HCT116 (cell line): ENCODE measurements around the gene MICAL3.

Source experiments
- CTCF ChIP-seq, 3 experiments: fragments of 200-600 bp in 1 of 3; sonication (generic) in 1 of 3; IDR thresholded peaks in 2 of 3; conservative IDR thresholded peaks in 1 of 3; 2 replicates each; pipeline ENCODE4 v1.5.1; 2012 to 2017; ENCODE audit warnings: low read depth in 2 of 3, low read length in 2 of 3, antibody characterized with exemption in 1 of 3, borderline replicate concordance in 1 of 3, control low read depth in 1 of 3, mild to moderate bottlenecking in 1 of 3, mixed read lengths in 1 of 3, mixed run types in 1 of 3, moderate library complexity in 1 of 3; ENCODE audit not compliant: insufficient read depth in 1 of 3
- EGR1 ChIP-seq: IDR thresholded peaks from 2 replicates; pipeline ENCODE4 v1.6.1; 2012; ENCODE audit warnings: low read depth
- EZH2 ChIP-seq: fragments of 200-600 bp; sonication (generic); IDR thresholded peaks from 2 replicates; pipeline ENCODE4 v1.6.1; 2017; ENCODE audit warnings: antibody characterized with exemption, mixed run types
- EZH2phosphoT487 ChIP-seq: fragments of 200-600 bp; IDR thresholded peaks from 2 replicates; pipeline ENCODE4 v1.6.1; 2018; ENCODE audit warnings: antibody characterized with exemption, borderline replicate concordance
- JUND ChIP-seq: IDR thresholded peaks from 2 replicates; pipeline ENCODE4 v1.6.1; 2012
- POLR2A ChIP-seq: IDR thresholded peaks from 2 replicates; pipeline ENCODE4 v1.7.0; 2011; ENCODE audit warnings: borderline replicate concordance; ENCODE audit not compliant: insufficient read depth, insufficient read length; ENCODE audit errors: extremely low read depth
- POLR2AphosphoS5 ChIP-seq: IDR thresholded peaks from 2 replicates; pipeline ENCODE4 v1.6.1; 2011; ENCODE audit warnings: mild to moderate bottlenecking, low read depth, low read length, moderate library complexity
- RAD21 ChIP-seq: IDR thresholded peaks from 2 replicates; pipeline ENCODE4 v1.6.1; 2012; ENCODE audit warnings: low read depth, mild to moderate bottlenecking
- REST ChIP-seq: IDR thresholded peaks from 2 replicates; pipeline ENCODE4 v1.6.1; 2012; ENCODE audit warnings: low read depth
- SIN3A ChIP-seq: IDR thresholded peaks from 2 replicates; pipeline ENCODE4 v1.6.1; 2012; ENCODE audit warnings: low read depth
- SRF ChIP-seq: IDR thresholded peaks from 2 replicates; pipeline ENCODE4 v1.6.1; 2012; ENCODE audit warnings: low read depth
- YY1 ChIP-seq: IDR thresholded peaks from 2 replicates; pipeline ENCODE4 v1.6.1; 2011; ENCODE audit warnings: low read length, low read depth, moderate library complexity, mild to moderate bottlenecking; ENCODE audit not compliant: insufficient replicate concordance; ENCODE audit errors: extremely low read depth

GRCh38 chr22:17860220-17860965, 164.0 kb downstream of the MICAL3 start:
- TF ChIP-seq EZH2 (no peak), CTCF (IDR thresholded peaks at IDR 0.05 in 2 of 3, conservative IDR thresholded peaks at IDR 0.05 in 1 of 3; ENCODE audit: borderline replicate concordance in 1 of 3, insufficient read depth in 1 of 3, low read depth in 2 of 3, low read length in 2 of 3) (no peak), POLR2A (no peak), POLR2AphosphoS5 (no peak), EGR1 (no peak), RAD21 (no peak), EZH2phosphoT487 (no peak), YY1 (no peak), SIN3A (no peak), REST (no peak), SRF (no peak), JUND (no peak)
